Activated CD4-positive, alpha-beta T cell treated with anti-CD3 and anti-CD28 coated beads, Interleukin-2, amount 10 ng/mL, durations not matched to agents 24 days and 14 days (primary cell): Measurements from ENCODE around the gene PRSS37. TPM values are rescaled to one million over a fixed set of nuclear protein-coding genes. Genes with fewer than 3 reads are reported as not detected.

ENCODE experiments used
- DNase-seq: peaks from one replicate; pipeline ENCODE4 v3.0.0; 2022
- H3K27ac Mint-ChIP-seq: one replicate; pipeline ENCODE4 v1.8.0; 2022; ENCODE audit warnings: mild to moderate bottlenecking, mixed read lengths
- H3K27me3 Mint-ChIP-seq: one replicate; pipeline ENCODE4 v1.8.0; 2022; ENCODE audit warnings: mixed read lengths
- H3K36me3 Mint-ChIP-seq: one replicate; pipeline ENCODE4 v1.8.0; 2022; ENCODE audit warnings: low read depth, mild to moderate bottlenecking, mixed read lengths
- H3K4me1 Mint-ChIP-seq: one replicate; pipeline ENCODE4 v1.8.0; 2021; ENCODE audit warnings: mixed read lengths
- H3K4me3 Mint-ChIP-seq: one replicate; pipeline ENCODE4 v1.8.0; 2022; ENCODE audit warnings: mild to moderate bottlenecking, moderate library complexity, mixed read lengths
- H3K9me3 Mint-ChIP-seq: one replicate; pipeline ENCODE4 v1.8.0; 2021; ENCODE audit warnings: mixed read lengths
- intact Hi-C: fragments of 100-400 bp; cut with micrococcal nuclease; formaldehyde crosslinking; loops from one replicate; pipeline ENCODE4 v1.15.1; 2023
- total RNA-seq: library from RNA; stranded (reverse); gene quantifications from 2 replicates; pipeline ENCODE4 v1.2.3, GENCODE V29; 2022

The PRSS37 gene, protein sequence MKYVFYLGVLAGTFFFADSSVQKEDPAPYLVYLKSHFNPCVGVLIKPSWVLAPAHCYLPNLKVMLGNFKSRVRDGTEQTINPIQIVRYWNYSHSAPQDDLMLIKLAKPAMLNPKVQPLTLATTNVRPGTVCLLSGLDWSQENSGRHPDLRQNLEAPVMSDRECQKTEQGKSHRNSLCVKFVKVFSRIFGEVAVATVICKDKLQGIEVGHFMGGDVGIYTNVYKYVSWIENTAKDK
- total RNA-seq, result not detected in 2 replicates

DNA sequence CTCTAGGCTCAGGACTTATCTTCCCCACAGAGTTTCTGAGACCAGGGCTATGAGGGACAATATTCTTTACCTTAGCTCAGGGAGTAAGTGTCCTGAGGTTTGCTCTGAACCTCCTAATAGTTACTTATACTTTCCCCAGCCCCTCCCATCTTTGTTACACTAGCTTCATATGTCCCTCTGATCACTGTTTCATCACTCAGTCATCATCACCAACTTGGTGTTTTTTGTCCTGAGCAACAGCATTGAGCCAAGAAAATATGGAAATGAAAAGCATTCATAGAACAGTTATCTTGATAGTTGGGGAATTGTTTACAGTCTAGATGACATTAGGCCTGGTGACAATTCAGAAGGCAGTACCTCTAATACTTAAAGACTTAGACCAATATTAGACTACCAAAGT, at the start of gene PRSS37:
PRSS37 (minus strand) TSS at position 101 of the 400 bp plus-strand sequence. CDS start 436 bp downstream, outside the sequence.
- no peak within 1 kb of the TSS for H3K4me3 Mint-ChIP-seq
- no peaks in the 10 kb centered on the region for H3K9me3 Mint-ChIP-seq
- no peak within 1 kb of the TSS for H3K27ac Mint-ChIP-seq
- intact Hi-C loops, result no loop called here
- H3K36me3 Mint-ChIP-seq, result no peaks in the 10 kb centered on the region
- no peaks in the 10 kb centered on the region for H3K4me1 Mint-ChIP-seq
- no peaks in the 10 kb centered on the region for H3K27me3 Mint-ChIP-seq
- DNase-seq, result no peak

- H3K4me1 Mint-ChIP-seq, result no peaks in the 10 kb centered on the region
- DNase-seq, result no peak
- no peak overlapping the region for H3K27ac Mint-ChIP-seq
- H3K27me3 Mint-ChIP-seq, result no peaks in the 10 kb centered on the region
- H3K4me3 Mint-ChIP-seq, result no peak overlapping the region
- intact Hi-C loops, result no loop called here
- no peaks in the 10 kb centered on the region for H3K36me3 Mint-ChIP-seq
- no peaks in the 10 kb centered on the region for H3K9me3 Mint-ChIP-seq
These were observed 48.0 kb upstream of the PRSS37 start for GRCh38 chr7:141889321-141889720.

DNA sequence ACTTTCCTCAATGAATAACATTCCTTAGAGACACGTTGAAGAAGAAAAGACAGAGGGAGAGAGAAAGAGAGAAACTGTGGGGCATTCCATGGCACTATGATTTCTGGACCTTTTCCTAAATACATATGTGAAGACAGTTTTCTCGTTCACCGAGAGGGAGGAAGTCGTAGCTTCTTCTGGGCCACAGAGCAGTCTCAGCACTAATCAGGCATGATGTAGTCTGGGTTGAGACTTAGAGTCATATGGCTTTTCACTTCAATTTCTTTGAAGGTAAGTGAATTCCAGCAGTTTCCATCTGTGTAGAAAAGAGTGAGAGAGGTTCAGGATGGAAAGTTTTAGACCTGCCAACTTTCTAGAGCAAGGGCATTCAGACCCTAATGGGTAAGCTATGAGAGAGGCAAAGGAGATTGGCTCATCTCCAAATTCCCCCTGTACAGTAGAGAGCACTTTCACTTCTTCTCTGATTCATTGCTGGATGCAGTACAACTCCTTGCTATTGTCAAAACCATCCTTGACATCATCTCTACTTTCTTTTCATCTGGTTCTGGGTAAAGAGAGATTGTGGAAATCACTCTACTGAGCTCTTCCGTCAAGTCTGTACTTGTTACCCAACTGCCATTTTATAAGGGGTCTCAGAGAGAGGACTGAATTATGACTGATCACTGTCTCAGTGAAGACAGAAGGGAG, 43.4 kb upstream of the PRSS37 start:
- Mint-ChIP-seq H3K27ac (no peak overlapping the region), H3K9me3 (no peaks in the 10 kb centered on the region), H3K4me1 (no peaks in the 10 kb centered on the region), H3K36me3 (no peaks in the 10 kb centered on the region), H3K4me3 (no peak overlapping the region), H3K27me3 (no peaks in the 10 kb centered on the region)
- intact Hi-C loops, result no loop called here
- DNase-seq, result no peak

GRCh38 chr7:141880960-141881359, 39.7 kb upstream of the PRSS37 start:
- no peak overlapping the region for H3K27ac Mint-ChIP-seq
- H3K27me3 Mint-ChIP-seq, result no peaks in the 10 kb centered on the region
- intact Hi-C loops, result no loop called here
- no peak for DNase-seq
- no peaks in the 10 kb centered on the region for H3K4me1 Mint-ChIP-seq
- no peaks in the 10 kb centered on the region for H3K36me3 Mint-ChIP-seq
- H3K4me3 Mint-ChIP-seq, result no peak overlapping the region
- H3K9me3 Mint-ChIP-seq, result no peaks in the 10 kb centered on the region

- Mint-ChIP-seq H3K4me1 (no peaks in the 10 kb centered on the region), H3K4me3 (no peak overlapping the region), H3K36me3 (no peaks in the 10 kb centered on the region), H3K27ac (no peak overlapping the region), H3K27me3 (no peaks in the 10 kb centered on the region), H3K9me3 (no peaks in the 10 kb centered on the region)
- intact Hi-C loops, result no loop called here
- DNase-seq, result no peak
These were observed 36.1 kb upstream of the PRSS37 start for GRCh38 chr7:141877365-141877764.

- H3K4me3 Mint-ChIP-seq, result no peak overlapping the region
- no peaks in the 10 kb centered on the region for H3K36me3 Mint-ChIP-seq
- H3K27me3 Mint-ChIP-seq, result no peaks in the 10 kb centered on the region
- H3K4me1 Mint-ChIP-seq, result no peaks in the 10 kb centered on the region
- no peaks in the 10 kb centered on the region for H3K9me3 Mint-ChIP-seq
- DNase-seq, result no peak
- no peak overlapping the region for H3K27ac Mint-ChIP-seq
- intact Hi-C loops, result no loop called here
These were observed 35.1 kb upstream of the PRSS37 start for GRCh38 chr7:141876371-141876770.

DNA sequence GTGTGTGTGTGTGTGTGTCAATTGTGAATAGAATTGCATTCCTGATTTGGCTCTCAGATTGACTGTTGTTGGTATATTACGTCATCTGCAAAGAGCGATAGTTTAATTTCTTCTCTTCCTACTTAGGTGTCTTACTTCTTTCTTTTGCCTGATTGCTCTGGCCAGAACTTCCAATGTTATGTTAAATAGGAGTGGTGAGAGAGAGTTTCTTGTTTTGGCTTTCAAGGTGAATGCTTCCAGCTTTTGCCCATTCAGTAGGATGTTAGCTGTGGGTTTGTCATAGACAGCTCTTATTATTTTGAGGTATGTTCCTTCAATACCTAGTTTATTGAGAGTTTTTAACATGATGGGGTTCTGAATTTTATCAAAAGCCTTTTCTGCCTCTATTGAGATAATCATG, 34.2 kb upstream of the PRSS37 start:
- Mint-ChIP-seq H3K27ac (no peak overlapping the region), H3K4me1 (no peaks in the 10 kb centered on the region), H3K4me3 (no peak overlapping the region), H3K27me3 (no peaks in the 10 kb centered on the region), H3K9me3 (no peaks in the 10 kb centered on the region), H3K36me3 (no peaks in the 10 kb centered on the region)
- intact Hi-C loops, result no loop called here
- no peak for DNase-seq

DNA sequence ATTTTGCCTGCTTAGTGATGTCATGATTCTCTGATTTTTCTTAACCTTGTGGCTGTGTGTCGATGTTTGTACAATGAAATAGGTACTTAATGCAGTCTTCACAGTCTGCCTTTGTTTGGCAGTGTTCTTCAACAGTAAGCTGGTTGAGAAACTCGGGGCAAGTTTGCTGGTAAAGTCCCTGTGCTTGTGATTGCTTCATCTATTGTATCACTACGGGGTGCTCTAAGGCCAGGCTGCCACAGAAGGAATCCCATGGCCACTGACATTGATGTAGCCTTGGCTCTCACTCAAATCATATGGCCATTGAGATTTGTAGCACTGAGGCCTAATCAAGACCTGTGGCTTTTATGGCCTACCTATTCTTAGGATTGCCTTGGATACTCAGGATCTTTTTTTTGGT, 33.5 kb upstream of the PRSS37 start:
- no peaks in the 10 kb centered on the region for H3K4me1 Mint-ChIP-seq
- no peaks in the 10 kb centered on the region for H3K27me3 Mint-ChIP-seq
- no peaks in the 10 kb centered on the region for H3K36me3 Mint-ChIP-seq
- no peak overlapping the region for H3K27ac Mint-ChIP-seq
- DNase-seq, result no peak
- intact Hi-C loops, result no loop called here
- H3K9me3 Mint-ChIP-seq, result no peaks in the 10 kb centered on the region
- no peak overlapping the region for H3K4me3 Mint-ChIP-seq

- H3K4me1 Mint-ChIP-seq, result no peaks in the 10 kb centered on the region
- intact Hi-C loops, result no loop called here
- H3K9me3 Mint-ChIP-seq, result no peaks in the 10 kb centered on the region
- H3K36me3 Mint-ChIP-seq, result no peaks in the 10 kb centered on the region
- no peak for DNase-seq
- no peak overlapping the region for H3K27ac Mint-ChIP-seq
- H3K27me3 Mint-ChIP-seq, result no peaks in the 10 kb centered on the region
- H3K4me3 Mint-ChIP-seq, result no peak overlapping the region
These were observed 31.6 kb upstream of the PRSS37 start for GRCh38 chr7:141872931-141873330.

DNA sequence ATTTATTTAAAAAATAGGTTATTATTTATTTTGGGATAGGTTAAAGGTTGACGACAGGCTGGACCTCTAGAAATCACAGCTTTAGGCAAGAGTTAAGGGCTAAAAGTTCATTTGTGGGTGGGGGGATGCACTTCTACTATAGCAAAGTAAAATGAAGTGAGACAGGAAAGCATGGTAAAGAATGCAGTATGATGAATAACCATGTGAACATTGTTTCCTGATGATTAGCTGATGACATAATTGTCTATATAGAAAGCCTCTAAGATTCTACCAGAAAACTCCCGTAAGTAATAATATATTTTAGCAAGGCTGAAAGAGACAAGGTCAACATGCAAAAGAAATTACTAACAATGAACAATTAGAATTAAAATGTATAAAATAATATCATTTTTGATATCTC, 25.7 kb upstream of the PRSS37 start:
- intact Hi-C loops, result no loop called here
- H3K36me3 Mint-ChIP-seq, result no peaks in the 10 kb centered on the region
- H3K9me3 Mint-ChIP-seq, result no peaks in the 10 kb centered on the region
- H3K4me1 Mint-ChIP-seq, result no peaks in the 10 kb centered on the region
- H3K27me3 Mint-ChIP-seq, result peaks cover 2% of the 10 kb centered on the region
- no peak overlapping the region for H3K4me3 Mint-ChIP-seq
- H3K27ac Mint-ChIP-seq, result no peak overlapping the region
- no peak for DNase-seq

GRCh38 chr7:141864765-141865447, 23.6 kb upstream of the PRSS37 start:
- Mint-ChIP-seq H3K9me3 (no peaks in the 10 kb centered on the region), H3K4me3 (no peak overlapping the region), H3K4me1 (no peaks in the 10 kb centered on the region), H3K27me3 (peaks cover 2% of the 10 kb centered on the region), H3K36me3 (no peaks in the 10 kb centered on the region), H3K27ac (no peak overlapping the region)
- no peak for DNase-seq
- intact Hi-C loops, result no loop called here

- no peak overlapping the region for H3K27ac Mint-ChIP-seq
- DNase-seq, result no peak
- H3K4me3 Mint-ChIP-seq, result no peak overlapping the region
- no peaks in the 10 kb centered on the region for H3K4me1 Mint-ChIP-seq
- no peaks in the 10 kb centered on the region for H3K36me3 Mint-ChIP-seq
- no peaks in the 10 kb centered on the region for H3K27me3 Mint-ChIP-seq
- H3K9me3 Mint-ChIP-seq, result peaks cover 4% of the 10 kb centered on the region
- intact Hi-C loops, result no loop called here
These were observed 18.9 kb upstream of the PRSS37 start for GRCh38 chr7:141860207-141860606.

DNA sequence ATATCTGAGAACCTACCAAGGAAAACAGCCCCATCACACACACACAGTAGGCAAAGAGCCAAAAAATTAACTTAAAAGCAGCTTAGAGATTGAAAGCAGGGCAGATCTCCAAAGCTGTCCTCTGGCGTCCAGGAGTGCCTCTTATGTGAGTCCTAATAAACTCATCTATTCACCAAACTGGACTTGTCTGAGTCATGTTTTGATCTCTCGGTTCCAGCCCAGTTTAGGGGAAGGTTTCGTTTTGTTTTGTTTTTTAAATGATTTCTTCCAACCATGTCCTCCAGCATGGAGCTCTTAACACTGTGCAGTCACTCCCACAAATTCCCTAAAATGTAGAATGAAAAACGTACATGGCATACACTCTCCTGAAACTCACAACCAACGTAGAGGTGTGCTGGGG, 6.7 kb upstream of the PRSS37 start:
- H3K36me3 Mint-ChIP-seq, result no peaks in the 10 kb centered on the region
- H3K4me3 Mint-ChIP-seq, result no peak overlapping the region
- H3K9me3 Mint-ChIP-seq, result no peaks in the 10 kb centered on the region
- no peak for DNase-seq
- intact Hi-C loops, result no loop called here
- H3K27me3 Mint-ChIP-seq, result no peaks in the 10 kb centered on the region
- no peaks in the 10 kb centered on the region for H3K4me1 Mint-ChIP-seq
- no peak overlapping the region for H3K27ac Mint-ChIP-seq

DNA sequence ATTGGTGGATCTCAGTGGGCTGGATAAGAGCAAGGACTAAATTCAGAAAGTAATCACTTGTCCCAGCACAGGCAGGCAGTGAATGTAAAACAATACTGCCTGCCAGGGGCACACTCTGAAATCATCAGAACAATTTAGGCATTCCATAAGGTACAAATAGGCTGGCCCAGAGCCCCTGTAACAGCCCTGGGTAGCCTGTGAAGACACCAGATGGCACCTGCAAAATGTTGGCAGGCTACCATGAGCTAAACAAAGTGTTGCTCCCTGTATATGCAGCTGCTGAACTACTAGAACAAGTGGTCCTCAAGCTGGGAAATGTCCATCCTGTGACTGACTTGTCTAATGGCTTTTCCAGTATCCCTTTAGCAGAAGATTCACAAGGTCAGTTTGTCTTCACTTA, 3.0 kb upstream of the PRSS37 start:
- no peak overlapping the region for H3K27ac Mint-ChIP-seq
- H3K27me3 Mint-ChIP-seq, result no peaks in the 10 kb centered on the region

More for the DNA sequence above, 3.0 kb upstream of the PRSS37 start:
- Mint-ChIP-seq H3K36me3 (no peaks in the 10 kb centered on the region), H3K4me1 (no peaks in the 10 kb centered on the region), H3K9me3 (no peaks in the 10 kb centered on the region), H3K4me3 (no peak overlapping the region)
- intact Hi-C loops, result no loop called here
- DNase-seq, result no peak
